ES-I3 (cell line): ENCODE measurements around the gene NTM.

ENCODE experiments used
- H3K36me3 ChIP-seq: 2 replicates; pipeline ENCODE4 v1.6.1; 2013; ENCODE audit warnings: mild to moderate bottlenecking, low read length, control low read depth, moderate library complexity; ENCODE audit not compliant: insufficient read depth
- H3K4me1 ChIP-seq: 2 replicates; pipeline ENCODE4 v1.6.1; 2013; ENCODE audit warnings: mild to moderate bottlenecking, control low read depth, low read length; ENCODE audit not compliant: insufficient read depth
- H3K9ac ChIP-seq: 2 replicates; pipeline ENCODE4 v1.6.1; 2013; ENCODE audit warnings: low read depth, mild to moderate bottlenecking, low read length, moderate library complexity
- H3K9me3 ChIP-seq: 2 replicates; pipeline ENCODE4 v1.6.1; 2013; ENCODE audit warnings: mild to moderate bottlenecking, low read length, moderate library complexity; ENCODE audit not compliant: control insufficient read depth, insufficient read depth

The NTM gene

DNA sequence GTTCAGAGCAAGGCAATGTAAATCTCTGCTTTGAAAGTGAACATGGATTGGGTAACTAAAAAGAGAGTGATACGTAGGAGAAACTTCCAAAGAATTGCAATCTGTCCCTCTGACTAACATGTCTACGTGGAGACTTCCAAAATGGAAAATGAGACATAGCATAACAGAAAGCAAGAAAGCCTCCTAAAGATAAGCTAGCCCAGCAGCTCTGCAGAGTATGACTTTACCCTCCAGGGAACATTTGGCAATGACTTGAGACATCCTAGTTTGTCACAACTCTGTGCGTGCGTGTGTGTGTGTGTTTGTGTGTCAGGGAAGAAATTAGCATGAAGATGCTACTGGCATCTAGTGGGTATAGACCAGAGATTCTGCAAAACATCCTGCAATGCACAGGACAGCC is 817.4 kb downstream of the NTM start:
- no peaks in the 10 kb centered on the region for H3K36me3 ChIP-seq
- H3K4me1 ChIP-seq = no peaks in the 10 kb centered on the region
- no peaks in the 10 kb centered on the region for H3K9me3 ChIP-seq
- no peak overlapping the region for H3K9ac ChIP-seq

DNA sequence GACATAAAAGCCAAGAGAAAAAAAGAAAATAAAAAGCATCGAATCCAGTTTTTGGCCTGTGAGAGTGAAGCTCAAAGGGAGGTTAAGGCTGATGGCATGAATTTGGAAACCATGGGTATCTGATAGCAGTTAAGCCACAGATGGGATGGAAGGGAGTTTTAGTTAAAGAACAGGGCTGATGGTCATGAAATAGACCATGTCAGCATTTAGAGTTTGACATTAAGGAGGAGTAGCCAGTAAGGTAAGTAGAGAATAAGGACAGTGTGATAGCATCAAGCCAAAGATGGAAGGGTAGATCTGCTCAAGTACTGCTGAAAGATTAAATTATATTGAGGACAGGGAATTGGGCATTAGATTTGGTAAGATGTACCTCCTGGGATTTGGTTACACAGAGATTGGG is 826.5 kb downstream of the NTM start:
- Histone ChIP-seq H3K9me3 (no peaks in the 10 kb centered on the region; the same call in 1 of the 2 replicates), H3K9ac (no peak overlapping the region), H3K4me1 (no peaks in the 10 kb centered on the region), H3K36me3 (no peaks in the 10 kb centered on the region)

DNA sequence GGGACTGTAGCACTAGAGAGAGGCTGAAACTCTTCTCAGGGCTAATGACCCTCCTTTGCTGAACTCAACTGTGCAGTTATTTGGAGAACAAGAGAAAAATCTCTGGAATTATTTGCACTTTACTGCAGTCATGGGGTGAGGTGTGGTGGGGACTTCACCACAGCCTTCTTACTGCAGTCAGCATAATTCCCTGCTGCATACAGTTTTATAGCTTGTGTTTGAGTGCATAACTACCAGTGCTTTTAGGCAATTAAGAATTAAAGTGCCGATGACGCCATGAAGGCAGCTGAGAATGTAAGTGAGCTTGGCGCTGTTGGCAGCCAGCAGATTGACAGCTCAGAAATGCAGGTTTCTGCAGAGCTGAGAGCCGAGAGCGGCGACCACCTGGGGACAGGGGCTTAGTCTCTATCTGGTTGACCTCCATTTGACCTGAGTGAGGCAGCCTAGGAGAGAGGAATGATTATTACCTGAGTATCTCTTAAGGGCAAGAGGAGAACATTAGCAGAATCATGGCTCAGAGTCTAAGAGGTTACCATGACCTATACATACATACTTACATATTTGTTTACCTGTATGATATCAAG is 830.0 kb downstream of the NTM start:
- Histone ChIP-seq H3K9ac (no peak overlapping the region), H3K9me3 (no peaks in the 10 kb centered on the region; the same call in 1 of the 2 replicates), H3K4me1 (no peaks in the 10 kb centered on the region), H3K36me3 (no peaks in the 10 kb centered on the region)

GRCh38 chr11:132202621-132203020 is 832.2 kb downstream of the NTM start:
- no peak overlapping the region for H3K9ac ChIP-seq
- no peaks in the 10 kb centered on the region for H3K4me1 ChIP-seq
- H3K36me3 ChIP-seq = no peaks in the 10 kb centered on the region
- peaks cover 3% of the 10 kb centered on the region for H3K9me3 ChIP-seq

DNA sequence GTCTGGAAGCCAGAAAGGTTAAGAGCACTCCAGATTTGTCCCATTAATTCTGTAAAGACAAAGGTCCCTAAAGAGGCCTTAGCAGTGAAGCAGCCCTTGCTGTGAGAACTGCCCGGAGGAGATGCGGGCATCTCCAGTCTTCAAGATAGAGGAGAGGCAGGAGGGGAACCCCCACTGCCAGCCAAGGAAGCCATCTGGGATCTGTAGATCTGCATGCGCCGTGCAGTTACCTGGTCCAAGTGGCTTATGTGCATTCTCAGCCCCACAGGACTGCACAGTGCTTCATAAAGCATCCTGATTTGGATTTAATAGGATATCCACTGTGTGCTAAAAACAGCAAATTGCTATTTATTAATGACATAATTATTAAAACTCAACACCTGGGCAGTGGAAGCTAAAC is 834.6 kb downstream of the NTM start:
- Histone ChIP-seq H3K4me1 (no peaks in the 10 kb centered on the region), H3K9me3 (peaks cover 3% of the 10 kb centered on the region), H3K36me3 (no peaks in the 10 kb centered on the region), H3K9ac (no peak overlapping the region)

- no peak overlapping the region for H3K9ac ChIP-seq
- H3K36me3 ChIP-seq = no peaks in the 10 kb centered on the region
- H3K4me1 ChIP-seq = no peaks in the 10 kb centered on the region
Measured at GRCh38 chr11:132205496-132205895, 835.1 kb downstream of the NTM start.

GRCh38 chr11:132206993-132207392 is 836.6 kb downstream of the NTM start:
- H3K9me3 ChIP-seq = peaks cover 3% of the 10 kb centered on the region
- no peaks in the 10 kb centered on the region for H3K36me3 ChIP-seq
- no peak overlapping the region for H3K9ac ChIP-seq
- H3K4me1 ChIP-seq = no peaks in the 10 kb centered on the region

More at GRCh38 chr11:132205496-132205895, 835.1 kb downstream of the NTM start:
- H3K9me3 ChIP-seq = peaks cover 3% of the 10 kb centered on the region

DNA sequence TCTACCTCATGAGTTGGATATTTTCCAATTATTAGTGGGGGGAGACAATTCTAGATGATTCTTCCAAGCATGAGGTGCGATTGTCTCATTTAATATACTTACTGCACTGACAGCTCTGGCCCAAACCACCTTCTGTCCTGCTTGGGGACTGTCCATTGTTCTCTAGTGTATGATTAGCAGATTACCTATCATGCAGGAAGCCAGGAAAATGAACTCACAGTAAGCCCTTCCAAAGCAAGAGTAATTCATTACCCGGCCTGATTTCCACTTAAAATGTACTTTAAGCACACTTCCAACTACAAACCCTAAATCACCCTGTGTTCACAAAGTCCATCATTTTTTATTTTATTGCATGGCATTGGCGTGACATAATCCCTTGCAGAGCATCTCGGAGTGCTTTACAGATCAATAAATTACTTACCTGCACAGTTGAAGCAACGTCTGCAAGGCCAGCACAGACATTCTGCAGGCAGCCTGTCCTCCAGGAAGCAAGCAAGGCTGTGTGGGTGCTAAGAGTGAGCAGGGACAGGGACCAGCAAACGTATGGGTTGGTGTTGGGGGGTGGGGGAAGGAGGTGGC is 838.2 kb downstream of the NTM start:
- no peaks in the 10 kb centered on the region for H3K36me3 ChIP-seq
- no peak overlapping the region for H3K9ac ChIP-seq
- H3K9me3 ChIP-seq = peaks cover 3% of the 10 kb centered on the region
- H3K4me1 ChIP-seq = no peaks in the 10 kb centered on the region

DNA sequence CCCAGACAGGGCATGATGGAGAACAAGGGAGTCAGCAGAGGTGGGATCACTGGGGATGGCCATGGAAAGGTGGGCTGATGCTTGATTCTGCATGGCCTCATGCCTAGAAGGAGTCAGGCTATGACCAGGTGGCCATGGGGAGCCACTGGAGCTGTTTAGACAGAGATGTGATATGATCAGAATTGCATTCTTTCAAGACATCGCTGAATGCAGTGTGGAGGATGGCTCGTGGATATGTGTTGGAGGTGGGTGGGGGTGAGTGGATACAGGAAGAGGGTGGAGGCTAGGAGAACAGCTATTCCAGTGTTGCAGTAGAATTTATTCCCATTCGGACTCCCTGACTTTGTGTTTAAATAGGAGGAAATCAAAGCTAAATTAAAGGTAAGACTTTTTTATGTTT is 841.1 kb downstream of the NTM start:
- Histone ChIP-seq H3K4me1 (no peaks in the 10 kb centered on the region), H3K9ac (no peak overlapping the region), H3K36me3 (no peaks in the 10 kb centered on the region), H3K9me3 (peaks cover 3% of the 10 kb centered on the region)

- Histone ChIP-seq H3K36me3 (no peaks in the 10 kb centered on the region), H3K9me3 (no peaks in the 10 kb centered on the region), H3K9ac (no peak overlapping the region), H3K4me1 (no peaks in the 10 kb centered on the region)
Measured at GRCh38 chr11:132217856-132218255, 847.4 kb downstream of the NTM start.

DNA sequence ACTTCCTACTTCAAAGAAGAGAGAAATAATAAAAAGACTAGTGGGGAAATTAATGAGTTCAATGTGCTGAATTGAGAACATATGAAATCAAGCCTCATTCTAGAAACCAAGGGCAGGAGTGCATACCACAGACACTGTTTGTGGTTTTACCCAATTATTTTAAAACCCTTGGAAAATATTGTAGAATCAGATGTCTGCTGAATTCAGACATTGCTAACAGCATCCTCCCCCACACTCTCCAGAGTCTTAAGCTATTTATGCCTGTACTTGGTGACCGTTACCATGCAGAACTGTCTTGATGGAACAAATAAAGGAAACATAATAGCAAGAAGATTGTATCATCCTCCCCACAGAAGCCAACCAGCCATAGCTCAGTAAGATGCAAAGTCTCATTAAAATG is 850.1 kb downstream of the NTM start:
- Histone ChIP-seq H3K36me3 (no peaks in the 10 kb centered on the region), H3K9ac (no peak overlapping the region), H3K4me1 (no peaks in the 10 kb centered on the region), H3K9me3 (no peaks in the 10 kb centered on the region)

DNA sequence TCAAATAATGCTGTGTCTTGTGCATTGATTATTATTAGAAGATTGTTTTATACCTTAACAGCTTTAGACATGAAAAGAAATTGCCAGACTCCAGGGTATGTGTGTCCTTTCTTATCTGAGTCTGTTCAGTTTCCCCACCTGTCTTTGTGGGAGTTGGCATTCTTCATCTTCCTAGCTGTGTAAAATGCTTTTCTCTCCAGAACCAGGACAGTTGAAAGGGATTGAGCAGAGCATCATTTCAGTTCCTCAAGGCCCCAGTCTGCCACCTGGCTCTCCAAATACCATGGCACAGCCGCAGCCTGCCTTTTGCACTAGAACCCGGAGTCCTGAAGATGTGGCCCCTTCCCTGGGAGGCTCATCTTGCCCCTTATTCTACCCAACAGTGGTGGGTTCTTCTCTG is 851.9 kb downstream of the NTM start:
- Histone ChIP-seq H3K4me1 (no peaks in the 10 kb centered on the region), H3K9me3 (no peaks in the 10 kb centered on the region), H3K36me3 (no peaks in the 10 kb centered on the region), H3K9ac (no peak overlapping the region)

- no peaks in the 10 kb centered on the region for H3K4me1 ChIP-seq
- H3K9me3 ChIP-seq = peaks cover 3% of the 10 kb centered on the region; the same call in 1 of the 2 replicates
- H3K36me3 ChIP-seq = no peaks in the 10 kb centered on the region
- H3K9ac ChIP-seq = no peak overlapping the region
Measured at GRCh38 chr11:132226522-132226921, 856.1 kb downstream of the NTM start.

- no peaks in the 10 kb centered on the region for H3K4me1 ChIP-seq
- H3K36me3 ChIP-seq = no peaks in the 10 kb centered on the region
- peaks cover 3% of the 10 kb centered on the region; the same call in 1 of the 2 replicates for H3K9me3 ChIP-seq
- no peak overlapping the region for H3K9ac ChIP-seq
Measured at GRCh38 chr11:132228746-132229325, 858.4 kb downstream of the NTM start.

- Histone ChIP-seq H3K9me3 (peaks cover 3% of the 10 kb centered on the region; the same call in 1 of the 2 replicates), H3K36me3 (no peaks in the 10 kb centered on the region), H3K4me1 (no peaks in the 10 kb centered on the region), H3K9ac (no peak overlapping the region)
Measured at GRCh38 chr11:132231656-132232347, 861.4 kb downstream of the NTM start.
